H1 (cell line): ENCODE results near the gene DOCK6. TPM values are rescaled to one million over a fixed set of nuclear protein-coding genes. Genes with fewer than 3 reads are reported as not detected.

Source experiments
- CTCF ChIA-PET: fragments of 300-600 bp; sonication (Branson Sonifier 250); formaldehyde crosslinking; loops from one replicate; lab custom pipeline; 2021; ENCODE audit not compliant: partially characterized antibody; lab: Charles Lee
- POLR2A ChIA-PET: fragments of 300-600 bp; sonication (Branson Sonifier 250); formaldehyde crosslinking; loops from one replicate; lab custom pipeline; 2021; ENCODE audit warnings: inconsistent platforms; ENCODE audit not compliant: partially characterized antibody; lab: Charles Lee
- DNase-seq, 2 experiments: peaks; one replicate each; pipeline versions ENCODE4 v3.0.0 to v3.0.0-alpha.2; 2010 to 2022; ENCODE audit warnings: low spot score in 2 of 2, low read depth in 1 of 2, mixed read lengths in 1 of 2
- FAIRE-seq: peaks from 2 replicates; lab custom pipeline; 2011; peaks lifted over from hg19 to GRCh38; lab: Jason Lieb, UNC
- H2AFZ ChIP-seq: 2 replicates; pipeline ENCODE4 v1.8.1; 2012; ENCODE audit warnings: low read length, inconsistent platforms
- H2AK5ac ChIP-seq: 2 replicates; pipeline ENCODE4 v1.6.1; 2013; ENCODE audit warnings: low read depth, low read length
- H2BK120ac ChIP-seq: replicated peaks from 2 replicates; pipeline ENCODE3; 2013; ENCODE audit warnings: low read depth, low read length, inconsistent platforms
- H2BK12ac ChIP-seq: 2 replicates; pipeline ENCODE4 v1.6.1; 2013; ENCODE audit warnings: low read depth, low read length
- H2BK15ac ChIP-seq: 2 replicates; pipeline ENCODE4 v1.6.1; 2013; ENCODE audit warnings: low read length
- H2BK20ac ChIP-seq: 2 replicates; pipeline ENCODE4 v1.6.1; 2013; ENCODE audit warnings: low read length
- H2BK5ac ChIP-seq: 2 replicates; pipeline ENCODE4 v1.6.1; 2013; ENCODE audit warnings: low read depth, low read length
- H3K14ac ChIP-seq: 2 replicates; pipeline ENCODE4 v1.6.1; 2013; ENCODE audit warnings: inconsistent platforms; ENCODE audit not compliant: insufficient read length
- H3K18ac ChIP-seq: 2 replicates; pipeline ENCODE4 v1.6.1; 2013; ENCODE audit warnings: low read length; ENCODE audit errors: extremely low read depth
- H3K23ac ChIP-seq: 2 replicates; pipeline ENCODE4 v1.6.1; 2013; ENCODE audit warnings: inconsistent platforms; ENCODE audit not compliant: insufficient read length
- H3K23me2 ChIP-seq: 2 replicates; pipeline ENCODE4 v1.6.1; 2013; ENCODE audit warnings: low read depth, low read length
- H3K27ac ChIP-seq: 2 replicates; pipeline ENCODE4 v1.6.1; 2011; ENCODE audit warnings: low read depth, low read length, inconsistent platforms
- H3K27me3 ChIP-seq, 4 experiments: replicated peaks in 1 of 4; 1 replicate in 1 of 4; 2 replicates in 3 of 4; pipeline versions ENCODE4 v1.6.1 to v1.8.1; 2011 to 2013; ENCODE audit warnings: low read length in 3 of 4, mild to moderate bottlenecking in 3 of 4, inconsistent platforms in 2 of 4, mixed read lengths in 2 of 4, moderate library complexity in 1 of 4; ENCODE audit not compliant: control insufficient read depth in 3 of 4, insufficient read depth in 3 of 4; ENCODE audit errors: extremely low read depth in 1 of 4
- H3K36me3 ChIP-seq, 4 experiments: 2 replicates each; pipeline versions ENCODE4 v1.6.1 to v1.8.1; 2011 to 2013; ENCODE audit warnings: mild to moderate bottlenecking in 4 of 4, low read length in 3 of 4, moderate library complexity in 2 of 4, control low read depth in 1 of 4, inconsistent platforms in 1 of 4; ENCODE audit not compliant: insufficient read depth in 4 of 4, control insufficient read depth in 2 of 4
- H3K4ac ChIP-seq: replicated peaks from 2 replicates; pipeline ENCODE3; 2013; ENCODE audit warnings: low read length, low read depth, mixed read lengths, inconsistent platforms; ENCODE audit not compliant: insufficient read length
- H3K4me1 ChIP-seq, 4 experiments: replicated peaks in 1 of 4; 1 replicate in 1 of 4; 2 replicates in 3 of 4; pipeline versions ENCODE4 v1.6.1 to v1.8.1; 2011 to 2013; ENCODE audit warnings: low read length in 3 of 4, inconsistent platforms in 2 of 4, mixed read lengths in 1 of 4; ENCODE audit not compliant: insufficient read depth in 4 of 4, control insufficient read depth in 3 of 4
- H3K4me2 ChIP-seq, 2 experiments: 2 replicates each; pipeline versions ENCODE4 v1.6.1 to v1.8.1; 2011 to 2013; ENCODE audit warnings: low read depth in 2 of 2, low read length in 2 of 2, control low read depth in 1 of 2, inconsistent platforms in 1 of 2, mild to moderate bottlenecking in 1 of 2; ENCODE audit not compliant: insufficient read depth in 1 of 2
- H3K4me3 ChIP-seq, 4 experiments: fragments of 200-600, 300-600 bp in 1 of 4; sonication (generic), shearing (Covaris generic), sonication (Bioruptor Twin) in 1 of 4; 2 replicates each; pipeline versions ENCODE4 v1.5.1 to v1.8.1; 2011 to 2016; ENCODE audit warnings: low read length in 4 of 4, low read depth in 3 of 4, control low read depth in 2 of 4, inconsistent platforms in 2 of 4, mild to moderate bottlenecking in 2 of 4, mixed read lengths in 1 of 4, moderate library complexity in 1 of 4; ENCODE audit not compliant: insufficient read depth in 2 of 4; ENCODE audit errors: extremely low read depth in 1 of 4
- H3K56ac ChIP-seq: replicated peaks from 2 replicates; pipeline ENCODE3; 2013; ENCODE audit warnings: low read depth, mild to moderate bottlenecking, mixed read lengths, low read length, inconsistent platforms; ENCODE audit not compliant: insufficient read length
- H3K79me1 ChIP-seq: 2 replicates; pipeline ENCODE4 v1.6.1; 2013; ENCODE audit warnings: low read depth, low read length, control low read depth
- H3K79me2 ChIP-seq, 2 experiments: 2 replicates each; pipeline versions ENCODE4 v1.6.1 to v1.8.1; 2012 to 2013; ENCODE audit warnings: low read length in 2 of 2, mild to moderate bottlenecking in 2 of 2, inconsistent platforms in 1 of 2; ENCODE audit not compliant: insufficient read depth in 2 of 2, control insufficient read depth in 1 of 2
- H3K9ac ChIP-seq, 4 experiments: replicated peaks in 1 of 4; 1 replicate in 1 of 4; 2 replicates in 3 of 4; pipeline versions ENCODE4 v1.6.1 to v1.8.1; 2011 to 2013; ENCODE audit warnings: low read depth in 3 of 4, low read length in 3 of 4, control low read depth in 2 of 4, mild to moderate bottlenecking in 2 of 4, moderate library complexity in 2 of 4, inconsistent platforms in 1 of 4; ENCODE audit errors: extremely low read depth in 1 of 4
- H3K9me3 ChIP-seq, 2 experiments: 2 replicates each; pipeline versions ENCODE4 v1.6.1 to v1.8.1; 2012 to 2013; ENCODE audit warnings: mild to moderate bottlenecking in 2 of 2, moderate library complexity in 2 of 2, control low read depth in 1 of 2, inconsistent platforms in 1 of 2, low read depth in 1 of 2, low read length in 1 of 2, mixed read lengths in 1 of 2; ENCODE audit not compliant: insufficient read depth in 2 of 2
- H4K20me1 ChIP-seq, 2 experiments: replicated peaks in 1 of 2; 2 replicates each; pipeline versions ENCODE3 to v1.8.1; 2011 to 2013; ENCODE audit warnings: inconsistent platforms in 2 of 2, low read length in 2 of 2, mild to moderate bottlenecking in 1 of 2; ENCODE audit not compliant: insufficient read depth in 2 of 2, control insufficient read depth in 1 of 2
- H4K5ac ChIP-seq: 2 replicates; pipeline ENCODE4 v1.6.1; 2013; ENCODE audit warnings: low read length, low read depth, mixed read lengths, inconsistent platforms; ENCODE audit not compliant: insufficient read length
- H4K8ac ChIP-seq: 2 replicates; pipeline ENCODE4 v1.8.0; 2013; ENCODE audit warnings: mild to moderate bottlenecking, moderate library complexity, low read length, inconsistent platforms; ENCODE audit not compliant: insufficient read depth; ENCODE audit errors: extremely low read depth
- H4K91ac ChIP-seq: replicated peaks from 2 replicates; pipeline ENCODE3; 2013; ENCODE audit warnings: low read length, mixed read lengths, inconsistent platforms; ENCODE audit not compliant: insufficient read length
- BRCA1 ChIP-seq: IDR thresholded peaks from 2 replicates; pipeline ENCODE4 v1.6.1; 2012; ENCODE audit warnings: low read depth, low read length, improper control_type of control experiment
- CHD2 ChIP-seq: IDR thresholded peaks from 2 replicates; pipeline ENCODE4 v1.6.1; 2012; ENCODE audit warnings: low read length, improper control_type of control experiment
- JUN ChIP-seq: IDR thresholded peaks from 2 replicates; pipeline ENCODE4 v1.6.1; 2011; ENCODE audit warnings: low read depth, mild to moderate bottlenecking, improper control_type of control experiment, low read length
- POU5F1 ChIP-seq: IDR thresholded peaks from 2 replicates; pipeline ENCODE4 v1.6.1; 2011; ENCODE audit warnings: low read depth, mild to moderate bottlenecking, low read length, moderate library complexity
- SAP30 ChIP-seq: fragments of 300-600 bp; sonication (generic); IDR thresholded peaks from 2 replicates; pipeline ENCODE4 v1.7.1; 2012; ENCODE audit warnings: low read length, moderate library complexity, mild to moderate bottlenecking, inconsistent platforms; ENCODE audit not compliant: insufficient read depth, insufficient replicate concordance
- SIN3A ChIP-seq, 2 experiments: IDR thresholded peaks in 1 of 2; conservative IDR thresholded peaks in 1 of 2; 2 replicates each; pipeline ENCODE4 v1.6.1; 2011 to 2012; ENCODE audit warnings: low read length in 2 of 2, improper control_type of control experiment in 1 of 2, low read depth in 1 of 2, mild to moderate bottlenecking in 1 of 2
- SRF ChIP-seq: IDR thresholded peaks from 2 replicates; pipeline ENCODE4 v1.6.1; 2011; ENCODE audit warnings: mild to moderate bottlenecking, low read depth, low read length, moderate library complexity
- WGBS, 2 experiments: shearing (Covaris generic) in 1 of 2; methylation state at CpG; one replicate each; pipeline versions ENCODE4 v1.1.6 to v1.1.7; 2013 to 2015; ENCODE audit warnings: low lambda C conversion rate in 2 of 2, mixed read lengths in 2 of 2, inconsistent platforms in 1 of 2, low coverage in 1 of 2, missing lambda C conversion rate in 1 of 2; ENCODE audit not compliant: insufficient replicate concordance in 2 of 2, insufficient coverage in 1 of 2, insufficient read length in 1 of 2; ENCODE audit errors: extremely low coverage in 1 of 2, missing lambda C conversion rate in 1 of 2; 5-methylcytosine and 5-hydroxymethylcytosine counted together
- polyA plus RNA-seq, 7 experiments: library from polyadenylated mRNA; depleted of rRNA in 3 of 7; stranded (reverse) in 5 of 7; unstranded in 2 of 7; fragments of >200 nt in 5 of 7; fragments of 200-250 nt in 2 of 7; gene quantifications; 1 replicate in 5 of 7; 2 replicates in 1 of 7; 4 replicates in 1 of 7; pipeline versions ENCODE4 v1.2.1 to v1.2.3, GENCODE V29; 2011 to 2013; ENCODE audit warnings: missing spikeins in 2 of 7, mixed read lengths in 2 of 7
- total RNA-seq: library from RNA; stranded (reverse); fragmentation: NEBNext Ultra II Directional; extraction: Animal tissue kit (Norgen Biotek cat#: 25700); gene quantifications from 2 replicates; pipeline ENCODE4 v1.2.1, GENCODE V29; 2021
- TF ChIP-seq, protein P1 (sequence below): IDR thresholded peaks from 2 replicates; pipeline ENCODE4 v1.6.1; 2011; ENCODE audit warnings: low read depth, mild to moderate bottlenecking, low read length; ENCODE audit not compliant: insufficient read depth

The DOCK6 gene
- total and polyA plus RNA-seq, 2 of the 8 experiments (the other 6 are each of a cell fraction or from before 2014, with no cell fraction given), result 25.5 to 54.7 TPM

DNA sequence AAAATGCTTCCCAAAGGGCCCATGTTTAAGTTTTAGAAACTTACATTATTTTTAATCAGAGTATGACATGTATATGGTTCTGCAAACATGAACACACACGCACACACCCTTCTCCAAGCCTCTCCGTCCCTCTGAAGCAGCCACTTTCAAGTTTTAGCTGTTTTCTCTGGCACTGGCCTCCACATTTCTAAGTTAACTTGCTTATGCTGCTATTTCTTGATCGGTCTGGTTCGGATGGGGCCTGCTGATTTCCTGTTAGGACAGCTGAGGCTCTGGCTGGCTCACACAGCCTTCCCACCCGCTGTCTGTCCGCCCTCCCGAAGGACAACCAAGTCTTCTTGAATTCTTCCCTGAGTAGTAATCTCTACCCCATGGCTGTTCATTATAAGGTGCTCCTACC is 111.1 kb downstream of the DOCK6 start:
- Histone ChIP-seq H3K4me2 (no peak overlapping the region), H2AFZ (no peak overlapping the region), H3K27ac (no peak overlapping the region), H3K4me1 (peaks cover 0 to 3% (median 0%) of the 10 kb centered on the region in 4 experiments; a peak in 1 of 7 replicates), H3K56ac (no peak overlapping the region), H4K5ac (no peak overlapping the region), H3K23me2 (no peaks in the 10 kb centered on the region; the same call in 1 of the 2 replicates), H3K18ac (no peak overlapping the region), H4K8ac (no peak overlapping the region), H2AK5ac (no peak overlapping the region), H3K36me3 (peaks cover 3 to 21% (median 11%) of the 10 kb centered on the region in 4 experiments; a peak in 7 of 8 replicates), H2BK15ac (no peak overlapping the region), H2BK20ac (no peak overlapping the region), H3K27me3 (no peaks in the 10 kb centered on the region), H3K9ac (no peak overlapping the region), H2BK120ac (no peak overlapping the region), H3K4me3 (no peak overlapping the region), H3K14ac (no peak overlapping the region), H2BK5ac (no peak overlapping the region), H3K4ac (no peak overlapping the region), H3K9me3 (no peaks in the 10 kb centered on the region), H4K20me1 (peaks cover 0 to 3% of the 10 kb centered on the region in 2 experiments), H3K79me2 (peaks cover 7 to 21% of the 10 kb centered on the region in 2 experiments; a peak in 3 of 4 replicates), H3K79me1 (peaks cover 2% of the 10 kb centered on the region), H4K91ac (no peak overlapping the region), H3K23ac (no peak overlapping the region), H2BK12ac (no peak overlapping the region)
- no peak for DNase-seq
- TF ChIP-seq POU5F1 (no peak), JUN (no peak), SIN3A (conservative IDR thresholded peaks at IDR 0.05 in 1 of 2, IDR thresholded peaks at IDR 0.05 in 1 of 2; ENCODE audit: low read depth in 1 of 2, low read length in 2 of 2) (no peak), CHD2 (no peak), SRF (no peak), SAP30 (no peak), BRCA1 (no peak)
- TF ChIP-seq, protein P1, sequence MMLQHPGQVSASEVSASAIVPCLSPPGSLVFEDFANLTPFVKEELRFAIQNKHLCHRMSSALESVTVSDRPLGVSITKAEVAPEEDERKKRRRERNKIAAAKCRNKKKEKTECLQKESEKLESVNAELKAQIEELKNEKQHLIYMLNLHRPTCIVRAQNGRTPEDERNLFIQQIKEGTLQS, result no peak
- no peak for FAIRE-seq
- CTCF ChIA-PET, result interaction anchor here (0.6 to 2.1 kb wide), 3 partner anchors 13 to 249 kb away, joined by 3 to 4 read pairs (median 4); no protein-coding TSS in a partner anchor
- 97% methylated on average over 7 of the region's 7 CpGs; no CpG with 5 or more reads in 1 of the 2 experiments for whole genome bisulfite sequencing, 2 experiments
- POLR2A ChIA-PET, result interaction anchor here (0.7 to 1.8 kb wide), 3 partner anchors 13 to 70 kb away, joined by 3 to 4 read pairs (median 4); no protein-coding TSS in a partner anchor
